Thyroid gland (tissue), 4 donors: ENCODE results near the gene HCFC1R1. TPM values are rescaled to one million over a fixed set of nuclear protein-coding genes. Genes with fewer than 3 reads are reported as not detected.
A peak's percentile ranks its signal among the peaks of the same experiment; 100 is the strongest.

Experiments
- DNase-seq, 2 donors: peaks; one replicate each; pipeline ENCODE4 v3.0.0-alpha.2; 2019
- H3K27ac ChIP-seq, 3 donors: fragments of 200-600 bp; sonication (generic); 1 replicate in 2 of 3; 2 replicates in 1 of 3; pipeline ENCODE4 v1.5.1; 2016 to 2019; ENCODE audit warnings: mild to moderate bottlenecking in 1 of 3, moderate library complexity in 1 of 3
- H3K27me3 ChIP-seq: fragments of 200-600 bp; sonication (generic); one replicate; pipeline ENCODE4 v1.5.1; 2019
- H3K36me3 ChIP-seq, 2 donors: fragments of 200-600 bp; sonication (generic); one replicate each; pipeline ENCODE4 v1.5.1; 2016 to 2019
- H3K4me1 ChIP-seq, 2 donors: fragments of 200-600 bp; sonication (generic); one replicate each; pipeline ENCODE4 v1.5.1; 2017 to 2019
- H3K4me3 ChIP-seq, 3 donors: fragments of 200-600 bp; sonication (generic); replicated peaks in 1 of 3; 1 replicate in 2 of 3; 2 replicates in 1 of 3; pipeline ENCODE4 v1.5.1; 2016; ENCODE audit warnings: mild to moderate bottlenecking in 1 of 3
- H3K9me3 ChIP-seq: fragments of 200-600 bp; sonication (generic); one replicate; pipeline ENCODE4 v1.5.1; 2017
- CTCF ChIP-seq, 6 experiments: fragments of 200-600 bp in 3 of 6; fragments of 450-650 bp in 3 of 6; sonication (generic) in 3 of 6; IDR thresholded peaks; one replicate each; pipeline ENCODE4 v1.5.1; 2016 to 2019; ENCODE audit warnings: antibody characterized with exemption in 6 of 6, mild to moderate bottlenecking in 2 of 6, inconsistent platforms in 1 of 6, moderate library complexity in 1 of 6
- POLR2A ChIP-seq, 2 donors: fragments of 450-650 bp; IDR thresholded peaks; one replicate each; pipeline ENCODE4 v1.6.1; 2017; ENCODE audit warnings: antibody characterized with exemption in 2 of 2, mild to moderate bottlenecking in 2 of 2, moderate library complexity in 1 of 2
- WGBS, 2 donors: methylation state at CpG; one replicate each; pipeline ENCODE4 v1.1.5; 2017; 5-methylcytosine and 5-hydroxymethylcytosine counted together
- intact Hi-C: fragments of 100-400 bp; cut with DNase I; formaldehyde crosslinking; loops from one replicate; pipeline ENCODE4 v1.15.1; 2023
- total RNA-seq, 4 donors: library from RNA; depleted of rRNA; stranded (reverse); fragments of >200 nt; gene quantifications; one replicate each; pipeline ENCODE4 v1.2.3, GENCODE V29; 2016

The HCFC1R1 gene
- total RNA-seq, 4 donors from 2014 or later, result 10.1 to 51.7 (median 29.7) TPM

- 75 to 76% methylated on average over 13 of the region's 13 CpGs for WGBS, 2 donors
- no peak overlapping the region for H3K4me3 ChIP-seq
- no peak for TF ChIP-seq CTCF (IDR thresholded peaks at IDR 0.05)
- no peak for TF ChIP-seq POLR2A (IDR thresholded peaks at IDR 0.05)
- H3K4me1 ChIP-seq, result peaks cover 9 to 13% of the 10 kb centered on the region in 2 donors
- intact Hi-C loops, result no loop called here
- no peak for DNase-seq
- no peak overlapping the region for H3K27ac ChIP-seq
- H3K36me3 ChIP-seq, result no peaks in the 10 kb centered on the region
- no peaks in the 10 kb centered on the region for H3K27me3 ChIP-seq
- H3K9me3 ChIP-seq, result no peaks in the 10 kb centered on the region
Measured at GRCh38 chr16:3007059-3007956, 16.4 kb downstream of the HCFC1R1 start.

- Histone ChIP-seq H3K4me1 (peaks cover 4 to 6% of the 10 kb centered on the region in 2 donors), H3K27me3 (no peaks in the 10 kb centered on the region), H3K27ac (no peak overlapping the region), H3K36me3 (no peaks in the 10 kb centered on the region), H3K4me3 (peak overlapping the region in 1 of 3 donors; percentile 21), H3K9me3 (no peaks in the 10 kb centered on the region)
- 5 to 14% methylated on average over 12 to 13 of the region's 25 CpGs for WGBS, 2 donors
- intact Hi-C loops, result no loop called here
- DNase-seq, result peak; percentile 36 to 52
- TF ChIP-seq POLR2A (IDR thresholded peaks at IDR 0.05) (peak in 1 of 2 donors; percentile 6), CTCF (IDR thresholded peaks at IDR 0.05) (no peak)
Measured at GRCh38 chr16:3004781-3005284, 18.9 kb downstream of the HCFC1R1 start.

- WGBS, 2 donors, result 0% methylated on average over 8 of the region's 67 CpGs; no CpG with 5 or more reads in 1 of the 2 donors
- Histone ChIP-seq H3K27ac (no peak overlapping the region), H3K4me3 (no peak overlapping the region), H3K4me1 (peaks cover under 1 to 4% of the 10 kb centered on the region in 2 donors), H3K36me3 (no peaks in the 10 kb centered on the region), H3K27me3 (no peaks in the 10 kb centered on the region), H3K9me3 (no peaks in the 10 kb centered on the region)
- intact Hi-C loops, result no loop called here
- TF ChIP-seq POLR2A (IDR thresholded peaks at IDR 0.05), result no peak
- TF ChIP-seq CTCF (IDR thresholded peaks at IDR 0.05), result no peak
- peak in 1 of 2 donors; percentile 39 for DNase-seq
Measured at GRCh38 chr16:3004319-3004718, 19.4 kb downstream of the HCFC1R1 start.

- H3K36me3 ChIP-seq, result no peaks in the 10 kb centered on the region
- H3K9me3 ChIP-seq, result no peaks in the 10 kb centered on the region
- intact Hi-C loops, result no loop called here
- no peaks in the 10 kb centered on the region for H3K27me3 ChIP-seq
- H3K27ac ChIP-seq, result no peak overlapping the region
- peak; percentile 98 for DNase-seq
- WGBS, 2 donors, result 13 to 21% methylated on average over 21 to 40 of the region's 58 CpGs
- peak in 1 of 2 donors; percentile 66 for TF ChIP-seq POLR2A (IDR thresholded peaks at IDR 0.05)
- TF ChIP-seq CTCF (IDR thresholded peaks at IDR 0.05), result peak in 5 of 6 experiments; percentile 23 to 60 (median 53)
- H3K4me3 ChIP-seq, result no peak overlapping the region
- peaks cover 0 to 4% of the 10 kb centered on the region in 2 donors for H3K4me1 ChIP-seq
Measured at GRCh38 chr16:3003582-3004270, 20.0 kb downstream of the HCFC1R1 start.
